H1 (cell line): ENCODE results near the gene RAPGEF1. TPM values are rescaled to one million over a fixed set of nuclear protein-coding genes. Genes with fewer than 3 reads are reported as not detected.

Source experiments
- CTCF ChIA-PET: fragments of 300-600 bp; sonication (Branson Sonifier 250); formaldehyde crosslinking; loops from one replicate; lab custom pipeline; 2021; ENCODE audit not compliant: partially characterized antibody; lab: Charles Lee
- POLR2A ChIA-PET: fragments of 300-600 bp; sonication (Branson Sonifier 250); formaldehyde crosslinking; loops from one replicate; lab custom pipeline; 2021; ENCODE audit warnings: inconsistent platforms; ENCODE audit not compliant: partially characterized antibody; lab: Charles Lee
- DNase-seq, 2 experiments: peaks; one replicate each; pipeline versions ENCODE4 v3.0.0 to v3.0.0-alpha.2; 2010 to 2022; ENCODE audit warnings: low spot score in 2 of 2, low read depth in 1 of 2, mixed read lengths in 1 of 2
- FAIRE-seq: peaks from 2 replicates; lab custom pipeline; 2011; peaks lifted over from hg19 to GRCh38; lab: Jason Lieb, UNC
- H2AFZ ChIP-seq: 2 replicates; pipeline ENCODE4 v1.8.1; 2012; ENCODE audit warnings: low read length, inconsistent platforms
- H2AK5ac ChIP-seq: 2 replicates; pipeline ENCODE4 v1.6.1; 2013; ENCODE audit warnings: low read depth, low read length
- H2BK120ac ChIP-seq: replicated peaks from 2 replicates; pipeline ENCODE3; 2013; ENCODE audit warnings: low read depth, low read length, inconsistent platforms
- H2BK12ac ChIP-seq: 2 replicates; pipeline ENCODE4 v1.6.1; 2013; ENCODE audit warnings: low read depth, low read length
- H2BK15ac ChIP-seq: 2 replicates; pipeline ENCODE4 v1.6.1; 2013; ENCODE audit warnings: low read length
- H2BK20ac ChIP-seq: 2 replicates; pipeline ENCODE4 v1.6.1; 2013; ENCODE audit warnings: low read length
- H2BK5ac ChIP-seq: 2 replicates; pipeline ENCODE4 v1.6.1; 2013; ENCODE audit warnings: low read depth, low read length
- H3K14ac ChIP-seq: 2 replicates; pipeline ENCODE4 v1.6.1; 2013; ENCODE audit warnings: inconsistent platforms; ENCODE audit not compliant: insufficient read length
- H3K18ac ChIP-seq: 2 replicates; pipeline ENCODE4 v1.6.1; 2013; ENCODE audit warnings: low read length; ENCODE audit errors: extremely low read depth
- H3K23ac ChIP-seq: 2 replicates; pipeline ENCODE4 v1.6.1; 2013; ENCODE audit warnings: inconsistent platforms; ENCODE audit not compliant: insufficient read length
- H3K23me2 ChIP-seq: 2 replicates; pipeline ENCODE4 v1.6.1; 2013; ENCODE audit warnings: low read depth, low read length
- H3K27ac ChIP-seq: 2 replicates; pipeline ENCODE4 v1.6.1; 2011; ENCODE audit warnings: low read depth, low read length, inconsistent platforms
- H3K27me3 ChIP-seq, 4 experiments: replicated peaks in 1 of 4; 1 replicate in 1 of 4; 2 replicates in 3 of 4; pipeline versions ENCODE4 v1.6.1 to v1.8.1; 2011 to 2013; ENCODE audit warnings: low read length in 3 of 4, mild to moderate bottlenecking in 3 of 4, inconsistent platforms in 2 of 4, mixed read lengths in 2 of 4, moderate library complexity in 1 of 4; ENCODE audit not compliant: control insufficient read depth in 3 of 4, insufficient read depth in 3 of 4; ENCODE audit errors: extremely low read depth in 1 of 4
- H3K36me3 ChIP-seq, 4 experiments: 2 replicates each; pipeline versions ENCODE4 v1.6.1 to v1.8.1; 2011 to 2013; ENCODE audit warnings: mild to moderate bottlenecking in 4 of 4, low read length in 3 of 4, moderate library complexity in 2 of 4, control low read depth in 1 of 4, inconsistent platforms in 1 of 4; ENCODE audit not compliant: insufficient read depth in 4 of 4, control insufficient read depth in 2 of 4
- H3K4ac ChIP-seq: replicated peaks from 2 replicates; pipeline ENCODE3; 2013; ENCODE audit warnings: low read length, low read depth, mixed read lengths, inconsistent platforms; ENCODE audit not compliant: insufficient read length
- H3K4me1 ChIP-seq, 4 experiments: replicated peaks in 1 of 4; 1 replicate in 1 of 4; 2 replicates in 3 of 4; pipeline versions ENCODE4 v1.6.1 to v1.8.1; 2011 to 2013; ENCODE audit warnings: low read length in 3 of 4, inconsistent platforms in 2 of 4, mixed read lengths in 1 of 4; ENCODE audit not compliant: insufficient read depth in 4 of 4, control insufficient read depth in 3 of 4
- H3K4me2 ChIP-seq, 2 experiments: 2 replicates each; pipeline versions ENCODE4 v1.6.1 to v1.8.1; 2011 to 2013; ENCODE audit warnings: low read depth in 2 of 2, low read length in 2 of 2, control low read depth in 1 of 2, inconsistent platforms in 1 of 2, mild to moderate bottlenecking in 1 of 2; ENCODE audit not compliant: insufficient read depth in 1 of 2
- H3K4me3 ChIP-seq, 4 experiments: fragments of 200-600, 300-600 bp in 1 of 4; sonication (generic), shearing (Covaris generic), sonication (Bioruptor Twin) in 1 of 4; 2 replicates each; pipeline versions ENCODE4 v1.5.1 to v1.8.1; 2011 to 2016; ENCODE audit warnings: low read length in 4 of 4, low read depth in 3 of 4, control low read depth in 2 of 4, inconsistent platforms in 2 of 4, mild to moderate bottlenecking in 2 of 4, mixed read lengths in 1 of 4, moderate library complexity in 1 of 4; ENCODE audit not compliant: insufficient read depth in 2 of 4; ENCODE audit errors: extremely low read depth in 1 of 4
- H3K56ac ChIP-seq: replicated peaks from 2 replicates; pipeline ENCODE3; 2013; ENCODE audit warnings: low read depth, mild to moderate bottlenecking, mixed read lengths, low read length, inconsistent platforms; ENCODE audit not compliant: insufficient read length
- H3K79me1 ChIP-seq: 2 replicates; pipeline ENCODE4 v1.6.1; 2013; ENCODE audit warnings: low read depth, low read length, control low read depth
- H3K79me2 ChIP-seq, 2 experiments: 2 replicates each; pipeline versions ENCODE4 v1.6.1 to v1.8.1; 2012 to 2013; ENCODE audit warnings: low read length in 2 of 2, mild to moderate bottlenecking in 2 of 2, inconsistent platforms in 1 of 2; ENCODE audit not compliant: insufficient read depth in 2 of 2, control insufficient read depth in 1 of 2
- H3K9ac ChIP-seq, 4 experiments: replicated peaks in 1 of 4; 1 replicate in 1 of 4; 2 replicates in 3 of 4; pipeline versions ENCODE4 v1.6.1 to v1.8.1; 2011 to 2013; ENCODE audit warnings: low read depth in 3 of 4, low read length in 3 of 4, control low read depth in 2 of 4, mild to moderate bottlenecking in 2 of 4, moderate library complexity in 2 of 4, inconsistent platforms in 1 of 4; ENCODE audit errors: extremely low read depth in 1 of 4
- H3K9me3 ChIP-seq, 2 experiments: 2 replicates each; pipeline versions ENCODE4 v1.6.1 to v1.8.1; 2012 to 2013; ENCODE audit warnings: mild to moderate bottlenecking in 2 of 2, moderate library complexity in 2 of 2, control low read depth in 1 of 2, inconsistent platforms in 1 of 2, low read depth in 1 of 2, low read length in 1 of 2, mixed read lengths in 1 of 2; ENCODE audit not compliant: insufficient read depth in 2 of 2
- H4K20me1 ChIP-seq, 2 experiments: replicated peaks in 1 of 2; 2 replicates each; pipeline versions ENCODE3 to v1.8.1; 2011 to 2013; ENCODE audit warnings: inconsistent platforms in 2 of 2, low read length in 2 of 2, mild to moderate bottlenecking in 1 of 2; ENCODE audit not compliant: insufficient read depth in 2 of 2, control insufficient read depth in 1 of 2
- H4K5ac ChIP-seq: 2 replicates; pipeline ENCODE4 v1.6.1; 2013; ENCODE audit warnings: low read length, low read depth, mixed read lengths, inconsistent platforms; ENCODE audit not compliant: insufficient read length
- H4K8ac ChIP-seq: 2 replicates; pipeline ENCODE4 v1.8.0; 2013; ENCODE audit warnings: mild to moderate bottlenecking, moderate library complexity, low read length, inconsistent platforms; ENCODE audit not compliant: insufficient read depth; ENCODE audit errors: extremely low read depth
- H4K91ac ChIP-seq: replicated peaks from 2 replicates; pipeline ENCODE3; 2013; ENCODE audit warnings: low read length, mixed read lengths, inconsistent platforms; ENCODE audit not compliant: insufficient read length
- CEBPB ChIP-seq: IDR thresholded peaks from 2 replicates; pipeline ENCODE4 v1.6.1; 2012; ENCODE audit warnings: low read depth, low read length
- EZH2 ChIP-seq: fragments of 200-600 bp; sonication (generic); IDR thresholded peaks from 2 replicates; pipeline ENCODE4 v1.7.1; 2012; ENCODE audit warnings: low read depth, mild to moderate bottlenecking, moderate library complexity, low read length, inconsistent platforms; ENCODE audit not compliant: severe bottlenecking
- KDM1A ChIP-seq: fragments of 200-600, 300-600 bp; sonication (generic); IDR thresholded peaks from 2 replicates; pipeline ENCODE4 v1.7.1; 2016; ENCODE audit warnings: mild to moderate bottlenecking, low read length, borderline replicate concordance
- NANOG ChIP-seq: IDR thresholded peaks from 2 replicates; pipeline ENCODE4 v1.6.1; 2011; ENCODE audit warnings: low read length, low read depth, mild to moderate bottlenecking, inconsistent platforms; ENCODE audit not compliant: insufficient read depth, poor library complexity, severe bottlenecking
- POLR2A ChIP-seq, 2 experiments: IDR thresholded peaks; 1 replicate in 1 of 2; 2 replicates in 1 of 2; pipeline ENCODE4 v1.6.1; 2011; ENCODE audit warnings: low read depth in 2 of 2, low read length in 2 of 2, mild to moderate bottlenecking in 2 of 2; ENCODE audit errors: control extremely low read depth in 1 of 2
- RXRA ChIP-seq: IDR thresholded peaks from 2 replicates; pipeline ENCODE4 v1.6.1; 2011; ENCODE audit warnings: low read depth, mild to moderate bottlenecking, low read length, moderate library complexity; ENCODE audit not compliant: insufficient read depth
- SIRT6 ChIP-seq: IDR thresholded peaks from one replicate; pipeline ENCODE4 v1.7.1; 2012; ENCODE audit warnings: low read length, inconsistent platforms
- SP2 ChIP-seq: IDR thresholded peaks from 2 replicates; pipeline ENCODE4 v1.6.1; 2012; ENCODE audit warnings: mild to moderate bottlenecking, low read length, inconsistent platforms
- SRF ChIP-seq: IDR thresholded peaks from 2 replicates; pipeline ENCODE4 v1.6.1; 2011; ENCODE audit warnings: mild to moderate bottlenecking, low read depth, low read length, moderate library complexity
- WGBS, 2 experiments: shearing (Covaris generic) in 1 of 2; methylation state at CpG; one replicate each; pipeline versions ENCODE4 v1.1.6 to v1.1.7; 2013 to 2015; ENCODE audit warnings: low lambda C conversion rate in 2 of 2, mixed read lengths in 2 of 2, inconsistent platforms in 1 of 2, low coverage in 1 of 2, missing lambda C conversion rate in 1 of 2; ENCODE audit not compliant: insufficient replicate concordance in 2 of 2, insufficient coverage in 1 of 2, insufficient read length in 1 of 2; ENCODE audit errors: extremely low coverage in 1 of 2, missing lambda C conversion rate in 1 of 2; 5-methylcytosine and 5-hydroxymethylcytosine counted together
- polyA plus RNA-seq, 7 experiments: library from polyadenylated mRNA; depleted of rRNA in 3 of 7; stranded (reverse) in 5 of 7; unstranded in 2 of 7; fragments of >200 nt in 5 of 7; fragments of 200-250 nt in 2 of 7; gene quantifications; 1 replicate in 5 of 7; 2 replicates in 1 of 7; 4 replicates in 1 of 7; pipeline versions ENCODE4 v1.2.1 to v1.2.3, GENCODE V29; 2011 to 2013; ENCODE audit warnings: missing spikeins in 2 of 7, mixed read lengths in 2 of 7
- total RNA-seq: library from RNA; stranded (reverse); fragmentation: NEBNext Ultra II Directional; extraction: Animal tissue kit (Norgen Biotek cat#: 25700); gene quantifications from 2 replicates; pipeline ENCODE4 v1.2.1, GENCODE V29; 2021
- TF ChIP-seq, protein P1 (sequence below): IDR thresholded peaks from 2 replicates; pipeline ENCODE4 v1.6.1; 2012; ENCODE audit warnings: inconsistent platforms
- TF ChIP-seq, protein P2 (sequence below), 3 experiments: IDR thresholded peaks; 1 replicate in 2 of 3; 2 replicates in 1 of 3; pipeline versions ENCODE4 v1.5.1 to v1.6.1; 2011; ENCODE audit warnings: low read length in 3 of 3, mild to moderate bottlenecking in 3 of 3, inconsistent platforms in 2 of 3, low read depth in 1 of 3, moderate library complexity in 1 of 3; ENCODE audit not compliant: insufficient read depth in 1 of 3; ENCODE audit errors: control extremely low read depth in 1 of 3

RAPGEF1 gene
- total and polyA plus RNA-seq, 2 of the 8 experiments (the other 6 are each of a cell fraction or from before 2014, with no cell fraction given): 29.7 to 78.9 TPM

DNA sequence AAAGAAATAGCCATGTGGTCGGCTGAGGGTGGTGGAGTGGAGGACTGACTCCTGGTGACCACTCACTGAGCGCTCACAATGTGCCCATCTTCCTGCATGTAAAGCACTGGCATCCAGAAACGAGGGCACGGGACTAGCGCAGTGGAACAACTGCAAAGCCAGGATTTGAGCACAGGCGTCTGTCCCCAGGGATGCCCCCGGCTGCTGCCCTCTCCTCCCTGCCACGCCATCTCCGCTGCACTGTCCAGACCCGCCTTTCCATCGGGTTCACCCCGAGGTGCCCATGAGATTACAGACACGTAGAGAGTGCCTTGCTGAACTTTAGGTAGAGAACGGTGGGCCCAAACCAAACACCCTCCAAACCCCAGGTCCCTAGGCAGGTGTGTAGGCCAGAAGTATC lies 149.9 kb downstream of the RAPGEF1 start:
- no peaks in the 10 kb centered on the region for H3K79me1 ChIP-seq
- no peak overlapping the region for H4K5ac ChIP-seq
- H2AFZ ChIP-seq: no peak overlapping the region
- H3K4me1 ChIP-seq: no peaks in the 10 kb centered on the region
- no peak for DNase-seq
- no peaks in the 10 kb centered on the region for H3K9me3 ChIP-seq
- no peak overlapping the region for H2BK5ac ChIP-seq
- no peak overlapping the region for H2AK5ac ChIP-seq
- H3K4me2 ChIP-seq: no peak overlapping the region
- ChIA-PET CTCF (interaction anchor here (1.3 to 3.3 kb wide), 5 partner anchors 11 to 153 kb away, joined by 3 to 21 read pairs (median 6); no protein-coding TSS in a partner anchor), POLR2A (interaction anchor here (0.6 kb wide), 1 partner anchor 32 kb away, joined by 3 read pairs; no protein-coding TSS in a partner anchor)
- H2BK12ac ChIP-seq: no peak overlapping the region
- WGBS, 2 experiments: 89% methylated on average over 14 of the region's 14 CpGs; no CpG with 5 or more reads in 1 of the 2 experiments
- H3K18ac ChIP-seq: no peak overlapping the region
- H3K27ac ChIP-seq: no peak overlapping the region
- H4K20me1 ChIP-seq: peaks cover 0 to 4% of the 10 kb centered on the region in 2 experiments
- no peak overlapping the region for H2BK15ac ChIP-seq
- H3K14ac ChIP-seq: no peak overlapping the region
- H3K27me3 ChIP-seq: no peaks in the 10 kb centered on the region
- no peak overlapping the region for H4K91ac ChIP-seq
- H4K8ac ChIP-seq: no peak overlapping the region; the same call in 1 of the 2 replicates
- peaks cover 0 to 1% (median 0%) of the 10 kb centered on the region in 4 experiments; a peak in 3 of 8 replicates for H3K36me3 ChIP-seq
- H2BK20ac ChIP-seq: no peak overlapping the region
- no peak overlapping the region for H3K23ac ChIP-seq
- H3K79me2 ChIP-seq: no peaks in the 10 kb centered on the region
- H3K23me2 ChIP-seq: no peaks in the 10 kb centered on the region
- no peak overlapping the region for H3K4ac ChIP-seq
- no peak overlapping the region for H3K4me3 ChIP-seq
- H3K56ac ChIP-seq: no peak overlapping the region
- peak overlapping the region in 1 of 4 experiments; percentile 17; a peak in 2 of 7 replicates for H3K9ac ChIP-seq
- no peak for FAIRE-seq
- H2BK120ac ChIP-seq: no peak overlapping the region
- no peak for TF ChIP-seq KDM1A
- TF ChIP-seq, protein P1, sequence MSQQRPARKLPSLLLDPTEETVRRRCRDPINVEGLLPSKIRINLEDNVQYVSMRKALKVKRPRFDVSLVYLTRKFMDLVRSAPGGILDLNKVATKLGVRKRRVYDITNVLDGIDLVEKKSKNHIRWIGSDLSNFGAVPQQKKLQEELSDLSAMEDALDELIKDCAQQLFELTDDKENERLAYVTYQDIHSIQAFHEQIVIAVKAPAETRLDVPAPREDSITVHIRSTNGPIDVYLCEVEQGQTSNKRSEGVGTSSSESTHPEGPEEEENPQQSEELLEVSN: no peak
- TF ChIP-seq POLR2A (IDR thresholded peaks at IDR 0.05; ENCODE audit: control extremely low read depth in 1 of 2, low read depth in 2 of 2, low read length in 2 of 2): no peak
- TF ChIP-seq, protein P2, sequence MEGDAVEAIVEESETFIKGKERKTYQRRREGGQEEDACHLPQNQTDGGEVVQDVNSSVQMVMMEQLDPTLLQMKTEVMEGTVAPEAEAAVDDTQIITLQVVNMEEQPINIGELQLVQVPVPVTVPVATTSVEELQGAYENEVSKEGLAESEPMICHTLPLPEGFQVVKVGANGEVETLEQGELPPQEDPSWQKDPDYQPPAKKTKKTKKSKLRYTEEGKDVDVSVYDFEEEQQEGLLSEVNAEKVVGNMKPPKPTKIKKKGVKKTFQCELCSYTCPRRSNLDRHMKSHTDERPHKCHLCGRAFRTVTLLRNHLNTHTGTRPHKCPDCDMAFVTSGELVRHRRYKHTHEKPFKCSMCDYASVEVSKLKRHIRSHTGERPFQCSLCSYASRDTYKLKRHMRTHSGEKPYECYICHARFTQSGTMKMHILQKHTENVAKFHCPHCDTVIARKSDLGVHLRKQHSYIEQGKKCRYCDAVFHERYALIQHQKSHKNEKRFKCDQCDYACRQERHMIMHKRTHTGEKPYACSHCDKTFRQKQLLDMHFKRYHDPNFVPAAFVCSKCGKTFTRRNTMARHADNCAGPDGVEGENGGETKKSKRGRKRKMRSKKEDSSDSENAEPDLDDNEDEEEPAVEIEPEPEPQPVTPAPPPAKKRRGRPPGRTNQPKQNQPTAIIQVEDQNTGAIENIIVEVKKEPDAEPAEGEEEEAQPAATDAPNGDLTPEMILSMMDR (IDR thresholded peaks at IDR 0.05; ENCODE audit: control extremely low read depth in 1 of 3, insufficient read depth in 1 of 3, low read depth in 1 of 3, low read length in 3 of 3): no peak
- no peak for TF ChIP-seq EZH2
- no peak for TF ChIP-seq RXRA
- no peak for TF ChIP-seq SP2
- TF ChIP-seq SIRT6: no peak
- TF ChIP-seq SRF: no peak
- TF ChIP-seq NANOG: no peak
- TF ChIP-seq CEBPB: no peak
